ENCODE results near the gene NSG1. TPM values are rescaled to one million over a fixed set of nuclear protein-coding genes. Genes with fewer than 3 reads are reported as not detected.

Gene NSG1
- total and polyA plus RNA-seq, 7 donors: 1.4 to 9.6 (median 3.8) TPM

- Histone ChIP-seq H3K27ac (no peak overlapping the region), H3K4me1 (peaks cover 0 to 29% (median 26%) of the 10 kb centered on the region in 4 donors), H3K36me3 (no peaks in the 10 kb centered on the region), H3K27me3 (peaks cover 26 to 88% (median 60%) of the 10 kb centered on the region in 3 donors), H3K4me3 (no peak overlapping the region), H3K9me3 (no peaks in the 10 kb centered on the region)
- intact Hi-C loops (cut with DNase I): no loop called here
- 57 to 74% methylated on average over 18 of the region's 18 CpGs for WGBS, 2 donors
- TF ChIP-seq CTCF (IDR thresholded peaks at IDR 0.05) (no peak), POLR2A (IDR thresholded peaks at IDR 0.05) (no peak), EP300 (IDR thresholded peaks at IDR 0.05) (no peak), POLR2AphosphoS5 (IDR thresholded peaks at IDR 0.05) (no peak)
- peak; percentile 24 for DNase-seq
These were observed 2.1 kb downstream of the NSG1 start for GRCh38 chr4:4388836-4389575.

GRCh38 chr4:4390046-4390445 is 3.1 kb downstream of the NSG1 start:
- peak; percentile 40 for DNase-seq
- Histone ChIP-seq H3K9me3 (no peaks in the 10 kb centered on the region), H3K27ac (no peak overlapping the region), H3K4me3 (no peak overlapping the region), H3K36me3 (no peaks in the 10 kb centered on the region), H3K4me1 (peaks cover 0 to 29% (median 26%) of the 10 kb centered on the region in 4 donors), H3K27me3 (peaks cover 26 to 92% (median 55%) of the 10 kb centered on the region in 3 donors)
- intact Hi-C loops (cut with DNase I): no loop called here
- no peak for TF ChIP-seq EP300 (IDR thresholded peaks at IDR 0.05)
- no peak for TF ChIP-seq POLR2A (IDR thresholded peaks at IDR 0.05)
- no peak for TF ChIP-seq CTCF (IDR thresholded peaks at IDR 0.05)
- TF ChIP-seq POLR2AphosphoS5 (IDR thresholded peaks at IDR 0.05): no peak
- 50 to 67% methylated on average over 7 of the region's 7 CpGs for WGBS, 2 donors

- intact Hi-C loops (cut with DNase I): no loop called here
- TF ChIP-seq POLR2AphosphoS5 (IDR thresholded peaks at IDR 0.05) (no peak), POLR2A (IDR thresholded peaks at IDR 0.05) (no peak), CTCF (IDR thresholded peaks at IDR 0.05) (no peak), EP300 (IDR thresholded peaks at IDR 0.05) (no peak)
- peaks cover 22 to 92% (median 48%) of the 10 kb centered on the region in 3 donors for H3K27me3 ChIP-seq
- no peaks in the 10 kb centered on the region for H3K9me3 ChIP-seq
- H3K36me3 ChIP-seq: no peaks in the 10 kb centered on the region
- H3K4me1 ChIP-seq: peaks cover 0 to 27% (median 24%) of the 10 kb centered on the region in 4 donors
- peak; percentile 50 for DNase-seq
- no peak overlapping the region for H3K4me3 ChIP-seq
- WGBS, 2 donors: 51 to 74% methylated on average over 11 of the region's 11 CpGs
- H3K27ac ChIP-seq: no peak overlapping the region
These were observed 3.8 kb downstream of the NSG1 start for GRCh38 chr4:4390515-4391240.

GRCh38 chr4:4391866-4392265 is 5.0 kb downstream of the NSG1 start:
- no peaks in the 10 kb centered on the region for H3K9me3 ChIP-seq
- peaks cover 0 to 16% (median 14%) of the 10 kb centered on the region in 4 donors for H3K4me1 ChIP-seq
- no peak for TF ChIP-seq EP300 (IDR thresholded peaks at IDR 0.05)
- TF ChIP-seq POLR2A (IDR thresholded peaks at IDR 0.05): no peak
- no peak for TF ChIP-seq POLR2AphosphoS5 (IDR thresholded peaks at IDR 0.05)
- no peak for TF ChIP-seq CTCF (IDR thresholded peaks at IDR 0.05)
- no peak overlapping the region for H3K4me3 ChIP-seq
- H3K27me3 ChIP-seq: peaks cover 10 to 92% (median 36%) of the 10 kb centered on the region in 3 donors
- DNase-seq: no peak
- WGBS, 2 donors: 51 to 71% methylated on average over 4 of the region's 4 CpGs
- H3K36me3 ChIP-seq: no peaks in the 10 kb centered on the region
- H3K27ac ChIP-seq: no peak overlapping the region
- intact Hi-C loops (cut with DNase I): no loop called here

Data from sigmoid colon (tissue), 7 donors.